ENCODE data around the gene HSD17B3.

DNA sequence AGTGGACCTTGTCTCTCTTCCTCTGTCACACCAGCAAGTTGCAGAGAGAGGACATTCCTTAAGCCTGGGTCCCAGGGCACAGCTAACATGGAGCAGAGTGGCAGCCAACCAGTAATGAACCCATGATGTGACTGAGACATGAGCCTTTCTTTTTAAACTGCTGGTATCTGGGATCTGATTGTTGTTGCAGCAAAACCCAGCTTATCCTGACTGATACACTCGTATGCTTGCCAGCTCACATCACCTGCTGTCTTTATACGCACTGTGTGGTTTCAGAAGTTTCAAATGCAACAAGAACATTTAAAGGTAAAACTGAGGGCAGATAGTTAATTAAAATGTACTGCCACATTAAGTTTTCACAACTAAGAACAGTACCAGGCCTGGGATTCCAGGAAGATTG, 97.1 kb downstream of the HSD17B3 start:
- TF ChIP-seq, protein P1, sequence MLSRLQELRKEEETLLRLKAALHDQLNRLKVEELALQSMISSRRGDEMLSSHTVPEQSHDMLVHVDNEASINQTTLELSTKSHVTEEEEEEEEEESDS (CRISPR knock-in tag; IDR thresholded peaks at IDR 0.05; ENCODE audit: borderline replicate concordance) = no peak
- no peak for TF ChIP-seq ZNF775 (CRISPR knock-in tag; IDR thresholded peaks at IDR 0.05; ENCODE audit: borderline replicate concordance)
- no peak for TF ChIP-seq FOXP1 (IDR thresholded peaks at IDR 0.05)
- no peak for TF ChIP-seq FOXP1 (CRISPR knock-in tag; IDR thresholded peaks at IDR 0.05)
- TF ChIP-seq CTCF (CRISPR knock-in tag; IDR thresholded peaks at IDR 0.05) = no peak
- no peak for TF ChIP-seq MAFK (conservative IDR thresholded peaks at IDR 0.05 in 1 of 2, IDR thresholded peaks at IDR 0.05 in 1 of 2; ENCODE audit: low read length in 2 of 2)
- no peak for TF ChIP-seq ZNF788 (CRISPR knock-in tag; IDR thresholded peaks at IDR 0.05; ENCODE audit: borderline replicate concordance)
- TF ChIP-seq ZEB1 (IDR thresholded peaks at IDR 0.05; ENCODE audit: insufficient replicate concordance, low read depth) = no peak

Data from HepG2 (cell line).